Measurements from ENCODE around the gene IKZF2. TPM values are rescaled to one million over a fixed set of nuclear protein-coding genes. Genes with fewer than 3 reads are reported as not detected.

IKZF2 gene
- total and polyA plus RNA-seq, 2 experiments from 2014 or later: 2.6 to 10.1 TPM

- no peak for TF ChIP-seq EZH2 (IDR thresholded peaks at IDR 0.05; ENCODE audit: low read depth, unreplicated experiment)
These were observed 71.7 kb downstream of the IKZF2 start (continued) for GRCh38 chr2:213079756-213080155.

- TF ChIP-seq EZH2phosphoT487 (IDR thresholded peaks at IDR 0.05; ENCODE audit: unreplicated experiment): no peak
- no peak for TF ChIP-seq NANOG (IDR thresholded peaks at IDR 0.05; ENCODE audit: borderline replicate concordance)
- no peak for TF ChIP-seq REST (IDR thresholded peaks at IDR 0.05; ENCODE audit: unreplicated experiment)
- no peak for TF ChIP-seq ZNF462 (CRISPR knock-in tag; IDR thresholded peaks at IDR 0.05)
- no peak for TF ChIP-seq CREB1 (CRISPR knock-in tag; IDR thresholded peaks at IDR 0.05; ENCODE audit: low read depth)
- no peak for TF ChIP-seq JUNB (IDR thresholded peaks at IDR 0.05; ENCODE audit: unreplicated experiment)
- Histone ChIP-seq H3K4me3 (no peak overlapping the region), H2AFZ (no peak overlapping the region), H3F3A (replicated peaks; ENCODE audit: low read depth) (no peaks in the 10 kb centered on the region), H3K9me2 (ENCODE audit: insufficient read depth) (no peaks in the 10 kb centered on the region), H3K27ac (ENCODE audit: low read depth) (no peak overlapping the region), H3K27me3 (ENCODE audit: insufficient read depth) (no peaks in the 10 kb centered on the region), H3K36me3 (ENCODE audit: insufficient read depth) (no peaks in the 10 kb centered on the region), H4K20me1 (replicated peaks; ENCODE audit: insufficient read depth) (no peaks in the 10 kb centered on the region), H3K4me2 (no peak overlapping the region), H3K79me2 (replicated peaks; ENCODE audit: insufficient read depth) (no peaks in the 10 kb centered on the region), H3K4me1 (ENCODE audit: insufficient read depth) (no peaks in the 10 kb centered on the region)
- Mint-ChIP-seq H3K27me3 (ENCODE audit: insufficient read depth, low read depth, poor library complexity) (no peaks in the 10 kb centered on the region), H3K4me3 (no peak overlapping the region), H3K4me1 (peaks cover 3% of the 10 kb centered on the region; the same call in 2 of the 3 replicates), H3K9me3 (no peaks in the 10 kb centered on the region), H3K36me3 (ENCODE audit: low read depth) (no peaks in the 10 kb centered on the region), H3K27ac (no peak overlapping the region)
- no peak for ATAC-seq
- DNase-seq (ENCODE audit: low spot score): no peak
These were observed 72.7 kb downstream of the IKZF2 start for GRCh38 chr2:213078686-213079085.
